ENCODE data around the gene LRIG3. TPM values are rescaled to one million over a fixed set of nuclear protein-coding genes. Genes with fewer than 3 reads are reported as not detected.

The LRIG3 gene
- total and polyA plus RNA-seq, 2 of the 8 experiments (the other 6 are each of a cell fraction or from before 2014, with no cell fraction given): 6.5 to 9.1 TPM

DNA sequence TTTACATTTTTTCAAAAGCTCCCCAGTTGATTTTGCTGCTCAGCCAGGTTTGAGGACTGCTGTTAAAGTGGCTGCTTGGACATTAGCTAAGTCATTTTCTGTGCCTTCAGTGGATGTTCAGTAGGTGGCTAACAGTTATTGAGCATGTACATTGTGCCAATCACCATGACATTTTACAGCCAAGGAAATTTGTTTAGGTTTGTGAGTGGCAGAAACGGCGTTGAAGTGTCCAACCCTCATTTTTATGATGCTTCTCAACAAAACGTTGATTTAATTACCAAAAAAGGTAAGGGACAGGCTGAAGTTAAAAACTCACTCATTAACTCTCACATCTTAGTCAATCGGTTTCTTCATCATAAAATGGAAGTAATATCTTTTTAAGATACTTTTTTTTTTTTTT, 37.0 kb upstream of the LRIG3 start:
- no peak overlapping the region for H2BK15ac ChIP-seq (ENCODE audit: low read length)
- H3K79me2 ChIP-seq (ENCODE audit: control insufficient read depth in 1 of 2, insufficient read depth in 2 of 2, low read length in 2 of 2): no peaks in the 10 kb centered on the region
- H2BK20ac ChIP-seq (ENCODE audit: low read length): no peak overlapping the region
- no peak overlapping the region for H4K91ac ChIP-seq (replicated peaks; ENCODE audit: insufficient read length, low read length)
- DNase-seq (ENCODE audit: low read depth in 1 of 2, low spot score in 2 of 2): no peak
- no peaks in the 10 kb centered on the region for H3K27me3 ChIP-seq (replicated peaks in 1 of 4; ENCODE audit: control insufficient read depth in 3 of 4, extremely low read depth in 1 of 4, insufficient read depth in 3 of 4, low read length in 3 of 4)
- H2AK5ac ChIP-seq (ENCODE audit: low read depth, low read length): no peak overlapping the region
- no peak overlapping the region for H2BK5ac ChIP-seq (ENCODE audit: low read depth, low read length)
- TF ChIP-seq CEBPB (IDR thresholded peaks at IDR 0.05; ENCODE audit: low read depth, low read length): no peak
- no peak for TF ChIP-seq JUND (IDR thresholded peaks at IDR 0.05; ENCODE audit: low read length)
- TF ChIP-seq POU5F1 (IDR thresholded peaks at IDR 0.05; ENCODE audit: low read depth, low read length): no peak
- WGBS, 2 experiments (ENCODE audit: extremely low coverage in 1 of 2, insufficient coverage in 1 of 2, insufficient read length in 1 of 2, insufficient replicate concordance in 2 of 2, low coverage in 1 of 2, low lambda C conversion rate in 2 of 2, missing lambda C conversion rate in 1 of 2): 80% methylated on average over 4 of the region's 4 CpGs; no CpG with 5 or more reads in 1 of the 2 experiments
- no peaks in the 10 kb centered on the region for H4K20me1 ChIP-seq (replicated peaks in 1 of 2; ENCODE audit: control insufficient read depth in 1 of 2, insufficient read depth in 2 of 2, low read length in 2 of 2)
- CTCF ChIA-PET (ENCODE audit: partially characterized antibody): no interaction called here
- H3K27ac ChIP-seq (ENCODE audit: low read depth, low read length): no peak overlapping the region
- no peak overlapping the region for H2BK12ac ChIP-seq (ENCODE audit: low read depth, low read length)
- H3K18ac ChIP-seq (ENCODE audit: extremely low read depth, low read length): no peak overlapping the region
- H3K4me2 ChIP-seq (ENCODE audit: insufficient read depth in 1 of 2, low read depth in 2 of 2, low read length in 2 of 2): no peak overlapping the region
- H2AFZ ChIP-seq (ENCODE audit: low read length): no peak overlapping the region
- POLR2A ChIA-PET (ENCODE audit: partially characterized antibody): no interaction called here
- no peaks in the 10 kb centered on the region for H3K36me3 ChIP-seq (ENCODE audit: control insufficient read depth in 2 of 4, insufficient read depth in 4 of 4, low read length in 3 of 4)
- no peaks in the 10 kb centered on the region for H3K9me3 ChIP-seq (ENCODE audit: insufficient read depth in 2 of 2, low read depth in 1 of 2, low read length in 1 of 2)
- H2BK120ac ChIP-seq (replicated peaks; ENCODE audit: low read depth, low read length): no peak overlapping the region
- H4K5ac ChIP-seq (ENCODE audit: insufficient read length, low read depth, low read length): no peak overlapping the region
- H3K4me1 ChIP-seq (replicated peaks in 1 of 4; ENCODE audit: control insufficient read depth in 3 of 4, insufficient read depth in 4 of 4, low read length in 3 of 4): peaks cover 0 to 3% (median 1%) of the 10 kb centered on the region in 4 experiments; a peak in 1 of 7 replicates
- no peak overlapping the region for H3K56ac ChIP-seq (replicated peaks; ENCODE audit: insufficient read length, low read depth, low read length)
- no peak overlapping the region for H3K23ac ChIP-seq (ENCODE audit: insufficient read length)
- H4K8ac ChIP-seq (ENCODE audit: extremely low read depth, insufficient read depth, low read length): no peak overlapping the region
- H3K4me3 ChIP-seq (ENCODE audit: extremely low read depth in 1 of 4, insufficient read depth in 2 of 4, low read depth in 3 of 4, low read length in 4 of 4): no peak overlapping the region
- no peaks in the 10 kb centered on the region for H3K23me2 ChIP-seq (ENCODE audit: low read depth, low read length)
- H3K79me1 ChIP-seq (ENCODE audit: low read depth, low read length): no peaks in the 10 kb centered on the region
- FAIRE-seq: no peak
- H3K4ac ChIP-seq (replicated peaks; ENCODE audit: insufficient read length, low read depth, low read length): no peak overlapping the region
- H3K9ac ChIP-seq (replicated peaks in 1 of 4; ENCODE audit: extremely low read depth in 1 of 4, low read depth in 3 of 4, low read length in 3 of 4): no peak overlapping the region
- no peak overlapping the region for H3K14ac ChIP-seq (ENCODE audit: insufficient read length)
